HG02588 (cell line): ENCODE results near the gene GRAMD1C.
"Not testable (repeated sequence)": the region's sequence is repeated elsewhere in the genome, so short reads cannot be mapped to it uniquely, and the experiment has no call there.

Experiments
- ATAC-seq: cut with Tn5 transposase; IDR thresholded peaks from one replicate; pipeline ENCODE4 v1.9.1; 2021; ENCODE audit warnings: mild to moderate bottlenecking, moderate library complexity; ENCODE audit not compliant: unreplicated experiment

GRAMD1C gene

GRCh38 chr3:113850391-113850790 lies 11.8 kb downstream of the GRAMD1C start:
- ATAC-seq, result not testable (repeated sequence)

- no peak for ATAC-seq
Observed at GRCh38 chr3:113852506-113852905, 13.9 kb downstream of the GRAMD1C start.

- ATAC-seq, result no peak
Observed at GRCh38 chr3:113867506-113867905, 28.9 kb downstream of the GRAMD1C start.

GRCh38 chr3:113873293-113873692 lies 34.7 kb downstream of the GRAMD1C start:
- ATAC-seq, result no peak

GRCh38 chr3:113873814-113874526 lies 35.4 kb downstream of the GRAMD1C start:
- ATAC-seq, result no peak

- ATAC-seq, result no peak
Observed at GRCh38 chr3:113878403-113878802, 39.8 kb downstream of the GRAMD1C start.

- ATAC-seq, result no peak
Observed at GRCh38 chr3:113885050-113885449, 46.5 kb downstream of the GRAMD1C start.

GRCh38 chr3:113890256-113890900 lies 51.8 kb downstream of the GRAMD1C start:
- ATAC-seq, result no peak

GRCh38 chr3:113894927-113895326 lies 56.3 kb downstream of the GRAMD1C start:
- ATAC-seq, result no peak

GRCh38 chr3:113895964-113896363 lies 57.4 kb downstream of the GRAMD1C start:
- ATAC-seq, result no peak

GRCh38 chr3:113896930-113897329 lies 58.3 kb downstream of the GRAMD1C start:
- no peak for ATAC-seq

GRCh38 chr3:113897373-113897777 lies 58.8 kb downstream of the GRAMD1C start:
- ATAC-seq, result no peak

GRCh38 chr3:113898892-113899291 lies 60.3 kb downstream of the GRAMD1C start:
- no peak for ATAC-seq

- ATAC-seq, result no peak
Observed at GRCh38 chr3:113906568-113907140, 68.1 kb downstream of the GRAMD1C start.

- no peak for ATAC-seq
Observed at GRCh38 chr3:113908133-113908532, 69.5 kb downstream of the GRAMD1C start.

GRCh38 chr3:113910966-113911365 lies 72.4 kb downstream of the GRAMD1C start:
- no peak for ATAC-seq

- ATAC-seq, result peak; percentile 96
Observed at GRCh38 chr3:113912552-113913236, 74.1 kb downstream of the GRAMD1C start.

- no peak for ATAC-seq
Observed at GRCh38 chr3:113914646-113915045, 76.1 kb downstream of the GRAMD1C start.

GRCh38 chr3:113927556-113927955 lies 89.0 kb downstream of the GRAMD1C start:
- ATAC-seq, result no peak

GRCh38 chr3:113946831-113947230 lies 108.2 kb downstream of the GRAMD1C start:
- ATAC-seq, result no peak

GRCh38 chr3:113947372-113948014 lies 108.9 kb downstream of the GRAMD1C start, which contains the start of gene ZDHHC23:
TSS of gene ZDHHC23 (plus strand) at chr3:113948013. CDS start at chr3:113948803, 790 bp downstream.
- ATAC-seq, result peak; percentile 81
